Activated CD4-positive, alpha-beta T cell treated with anti-CD3 and anti-CD28 coated beads, Interleukin-2, amount 10 ng/mL, durations not matched to agents 7 days and 5 days (primary cell): ENCODE measurements around the gene RCC2. TPM values are rescaled to one million over a fixed set of nuclear protein-coding genes. Genes with fewer than 3 reads are reported as not detected.

Experiments
- CTCF ChIA-PET: fragments of 350-600 bp; sonication (Branson Sonifier 250); formaldehyde crosslinking; loops from one replicate; lab custom pipeline; 2021; ENCODE audit warnings: antibody characterized with exemption; lab: Charles Lee
- POLR2A ChIA-PET: fragments of 350-600 bp; sonication (Branson Sonifier 250); formaldehyde crosslinking; loops from one replicate; lab custom pipeline; 2021; ENCODE audit warnings: antibody characterized with exemption; lab: Charles Lee
- DNase-seq: peaks from one replicate; pipeline ENCODE4 v3.0.0-alpha.2; 2020
- H3K27ac Mint-ChIP-seq: one replicate; pipeline ENCODE4 v1.8.0; 2021; ENCODE audit warnings: mild to moderate bottlenecking, moderate library complexity, mixed read lengths
- H3K27me3 Mint-ChIP-seq: one replicate; pipeline ENCODE4 v1.8.0; 2021; ENCODE audit warnings: mixed read lengths
- H3K36me3 Mint-ChIP-seq: one replicate; pipeline ENCODE4 v1.8.0; 2021; ENCODE audit warnings: low read depth, mixed read lengths
- H3K4me1 Mint-ChIP-seq: one replicate; pipeline ENCODE4 v1.8.0; 2021; ENCODE audit warnings: mixed read lengths
- H3K4me3 Mint-ChIP-seq: one replicate; pipeline ENCODE4 v1.8.0; 2021; ENCODE audit warnings: mild to moderate bottlenecking, moderate library complexity, mixed read lengths
- H3K9me3 Mint-ChIP-seq: one replicate; pipeline ENCODE4 v1.8.0; 2021; ENCODE audit warnings: mixed read lengths
- total RNA-seq, 2 experiments: library from RNA; stranded (reverse); gene quantifications; one replicate each; pipeline ENCODE4 v1.2.3, GENCODE V29; 2021

RCC2 gene
- total RNA-seq, 2 experiments from 2014 or later = 118 to 121 TPM

DNA sequence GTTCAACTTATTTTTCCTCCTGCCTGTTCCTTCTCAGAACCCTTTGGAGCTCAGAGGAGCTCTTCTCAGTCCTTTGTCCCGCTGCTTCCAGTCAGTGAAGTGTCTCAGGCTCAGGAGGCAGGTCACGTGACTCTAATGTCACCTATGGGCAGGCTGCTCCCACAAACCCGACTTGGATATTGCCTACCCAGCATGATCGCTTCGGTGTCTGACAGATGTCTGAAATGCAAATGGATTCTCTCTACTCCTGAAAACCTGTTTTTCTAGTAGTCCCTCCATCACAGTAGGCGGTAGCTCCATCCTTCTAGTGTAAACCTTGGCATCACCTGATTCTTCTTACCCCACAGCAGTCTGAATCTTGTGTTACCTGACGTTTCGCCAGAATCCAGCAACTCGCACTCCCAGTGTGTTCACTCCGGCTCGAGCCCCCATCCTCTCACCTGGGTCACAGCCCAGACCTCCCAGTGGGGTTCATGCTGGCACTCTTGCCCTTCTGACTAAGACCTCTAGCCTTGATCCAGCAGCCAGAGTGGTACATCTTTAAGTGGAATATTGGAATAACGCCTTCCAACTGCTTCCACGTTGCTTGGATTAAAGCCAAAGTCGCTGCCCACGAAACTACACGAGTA is 62.0 kb downstream of the RCC2 start:
- Mint-ChIP-seq H3K36me3 (no peaks in the 10 kb centered on the region), H3K27ac (no peak overlapping the region), H3K4me3 (no peak overlapping the region), H3K9me3 (no peaks in the 10 kb centered on the region), H3K27me3 (peaks cover 7% of the 10 kb centered on the region), H3K4me1 (no peaks in the 10 kb centered on the region)
- ChIA-PET CTCF (no interaction called here), POLR2A (no interaction called here)
- DNase-seq = no peak

DNA sequence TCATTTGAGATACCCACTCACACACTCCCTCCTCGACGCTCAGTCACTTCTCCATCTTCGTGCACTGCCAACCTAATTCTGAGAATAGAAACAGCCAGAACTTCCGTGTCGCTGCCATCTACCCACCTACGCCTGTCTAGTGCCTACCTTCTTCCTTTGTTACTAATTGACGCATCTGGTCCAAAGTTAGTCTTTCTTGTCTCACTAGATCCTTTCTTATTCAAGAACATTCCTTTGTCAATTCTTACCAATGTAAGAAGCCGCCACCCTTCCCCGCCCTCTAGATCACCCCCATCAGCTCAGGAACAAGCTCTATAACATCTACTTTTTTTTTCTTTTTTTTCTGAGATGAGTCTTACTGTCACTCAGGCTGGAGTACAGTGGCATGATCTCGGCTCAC is 63.8 kb downstream of the RCC2 start:
- Mint-ChIP-seq H3K27ac (no peak overlapping the region), H3K4me1 (no peaks in the 10 kb centered on the region), H3K9me3 (no peaks in the 10 kb centered on the region), H3K27me3 (peaks cover 3% of the 10 kb centered on the region), H3K4me3 (no peak overlapping the region), H3K36me3 (no peaks in the 10 kb centered on the region)
- CTCF ChIA-PET = no interaction called here
- DNase-seq = no peak
- POLR2A ChIA-PET = no interaction called here

DNA sequence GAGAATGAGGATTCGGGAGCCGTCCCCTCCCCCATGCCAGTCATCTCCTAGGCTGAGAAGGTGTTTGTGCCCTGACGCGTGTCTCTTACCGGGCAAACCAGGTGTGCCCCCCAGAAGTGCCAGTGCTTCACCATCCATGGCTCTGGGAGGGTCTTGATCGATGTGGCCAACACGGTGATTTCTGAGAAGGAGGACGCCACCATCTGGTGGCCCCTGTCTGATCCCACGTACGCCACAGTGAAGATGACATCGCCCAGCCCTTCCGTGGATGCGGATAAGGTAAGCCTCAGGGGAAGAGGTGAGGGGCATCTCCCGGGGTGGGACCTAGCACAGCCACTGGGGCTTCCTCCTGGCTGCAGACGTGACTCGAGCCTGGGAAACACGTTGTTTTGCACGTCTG is 66.5 kb downstream of the RCC2 start:
- H3K27me3 Mint-ChIP-seq = peaks cover 4% of the 10 kb centered on the region

DNA sequence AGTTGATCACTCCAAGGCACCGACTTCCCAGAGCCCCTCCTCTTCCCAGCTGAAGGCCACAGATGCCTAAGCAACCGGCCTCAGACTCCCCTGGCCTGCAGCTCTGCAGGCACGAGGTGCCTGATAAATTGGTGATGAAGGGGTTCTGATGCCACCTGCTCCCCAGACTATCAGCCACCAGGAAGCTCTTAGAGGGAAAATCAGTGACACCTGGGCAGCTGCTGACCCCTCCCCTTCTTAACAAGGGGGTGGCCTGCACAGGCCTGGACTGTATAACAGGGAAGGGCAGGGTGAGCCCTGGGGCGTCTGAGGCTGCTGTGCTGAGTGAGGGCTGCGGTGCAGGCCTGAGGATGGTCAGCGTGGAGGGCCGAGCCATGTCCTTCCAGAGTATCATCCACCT is 67.6 kb downstream of the RCC2 start, which contains the start of gene PADI6:
Gene PADI6 (plus strand): TSS at position 301 of the 400 bp plus-strand sequence. CDS start 50 bp downstream, at position 351.
- no peak within 1 kb of the TSS for H3K4me3 Mint-ChIP-seq
- no peaks in the 10 kb centered on the region for H3K36me3 Mint-ChIP-seq
- H3K27me3 Mint-ChIP-seq = peaks cover 2% of the 10 kb centered on the region
- H3K9me3 Mint-ChIP-seq = no peaks in the 10 kb centered on the region
- DNase-seq = no peak
- no peak within 1 kb of the TSS for H3K27ac Mint-ChIP-seq
- H3K4me1 Mint-ChIP-seq = no peaks in the 10 kb centered on the region
- CTCF ChIA-PET = no interaction called here
- POLR2A ChIA-PET = no interaction called here

More for the DNA sequence above, 66.5 kb downstream of the RCC2 start:
- Mint-ChIP-seq H3K4me3 (no peak overlapping the region), H3K9me3 (no peaks in the 10 kb centered on the region), H3K36me3 (no peaks in the 10 kb centered on the region), H3K4me1 (no peaks in the 10 kb centered on the region), H3K27ac (no peak overlapping the region)
- ChIA-PET POLR2A (no interaction called here), CTCF (no interaction called here)
- DNase-seq = no peak

DNA sequence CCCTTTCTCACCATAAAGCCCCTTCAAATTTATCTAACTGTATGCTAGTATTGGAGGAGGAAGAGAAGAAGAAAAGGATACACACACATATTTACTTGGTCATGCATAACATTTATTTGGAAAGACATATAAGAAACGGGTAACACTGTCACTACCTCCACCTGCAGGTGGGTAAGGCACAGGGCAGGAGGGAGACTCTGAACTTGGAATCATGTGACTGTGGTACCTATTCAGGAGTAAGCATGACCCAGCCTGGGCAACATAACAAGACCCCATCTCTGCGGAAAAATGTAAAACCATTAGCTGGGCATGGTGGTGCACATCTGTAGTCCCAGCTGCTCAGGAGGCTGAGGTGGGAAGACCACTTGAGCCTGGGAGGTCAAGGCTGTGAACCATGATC is 68.9 kb downstream of the RCC2 start:
- peaks cover 4% of the 10 kb centered on the region for H3K27me3 Mint-ChIP-seq
- no peak overlapping the region for H3K4me3 Mint-ChIP-seq
- no peaks in the 10 kb centered on the region for H3K4me1 Mint-ChIP-seq
- no peak for DNase-seq
- ChIA-PET POLR2A (no interaction called here), CTCF (no interaction called here)
- no peaks in the 10 kb centered on the region for H3K9me3 Mint-ChIP-seq
- no peak overlapping the region for H3K27ac Mint-ChIP-seq
- no peaks in the 10 kb centered on the region for H3K36me3 Mint-ChIP-seq

DNA sequence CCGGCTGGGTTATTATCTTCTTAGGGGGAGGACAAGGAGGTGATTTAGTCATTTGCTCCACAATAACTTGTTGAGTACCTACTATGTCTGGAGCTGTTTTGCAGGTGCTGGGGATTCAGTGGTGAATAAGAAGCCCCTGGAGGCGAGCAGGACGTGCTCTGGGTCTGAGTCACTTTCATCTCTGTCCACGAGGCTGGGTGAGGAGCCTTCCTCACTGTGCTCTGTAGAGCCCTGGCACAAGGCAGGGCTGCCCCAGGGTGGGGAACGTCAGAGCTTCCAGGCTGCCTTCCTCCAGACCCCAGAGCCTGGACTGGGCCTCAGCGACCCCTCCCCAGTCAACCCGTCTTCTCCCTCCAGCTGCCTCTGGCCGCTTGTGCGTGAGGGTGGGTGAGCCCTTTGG is 70.0 kb downstream of the RCC2 start:
- ChIA-PET POLR2A (no interaction called here), CTCF (no interaction called here)
- peaks cover 4% of the 10 kb centered on the region for H3K27me3 Mint-ChIP-seq
- H3K9me3 Mint-ChIP-seq = peaks cover under 1% of the 10 kb centered on the region
- no peak overlapping the region for H3K27ac Mint-ChIP-seq
- no peak overlapping the region for H3K4me3 Mint-ChIP-seq
- no peaks in the 10 kb centered on the region for H3K4me1 Mint-ChIP-seq
- DNase-seq = no peak
- no peaks in the 10 kb centered on the region for H3K36me3 Mint-ChIP-seq

DNA sequence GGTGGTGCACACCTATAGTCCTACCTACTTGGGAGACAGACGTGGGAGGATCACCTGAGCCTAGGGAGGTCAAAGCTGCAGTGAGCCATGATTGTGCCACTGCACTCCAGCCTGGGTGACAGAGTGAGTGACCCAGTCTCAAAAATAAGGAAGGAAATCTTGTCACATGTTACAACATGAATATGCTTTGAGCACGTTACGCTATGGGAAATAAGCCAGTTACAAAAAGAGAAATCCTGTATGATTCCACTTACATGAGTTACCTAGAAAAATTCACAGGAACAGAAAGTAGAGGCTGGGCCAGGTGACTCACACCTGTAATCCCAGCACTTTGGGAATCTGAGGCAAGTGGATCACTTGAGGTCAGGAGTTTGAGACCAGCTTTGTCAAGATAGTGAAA is 74.2 kb downstream of the RCC2 start:
- no peak overlapping the region for H3K4me3 Mint-ChIP-seq
- peaks cover 6% of the 10 kb centered on the region for H3K27me3 Mint-ChIP-seq
- peaks cover 2% of the 10 kb centered on the region for H3K9me3 Mint-ChIP-seq
- ChIA-PET CTCF (no interaction called here), POLR2A (no interaction called here)
- no peaks in the 10 kb centered on the region for H3K36me3 Mint-ChIP-seq
- H3K4me1 Mint-ChIP-seq = no peaks in the 10 kb centered on the region
- H3K27ac Mint-ChIP-seq = no peak overlapping the region
- DNase-seq = no peak

DNA sequence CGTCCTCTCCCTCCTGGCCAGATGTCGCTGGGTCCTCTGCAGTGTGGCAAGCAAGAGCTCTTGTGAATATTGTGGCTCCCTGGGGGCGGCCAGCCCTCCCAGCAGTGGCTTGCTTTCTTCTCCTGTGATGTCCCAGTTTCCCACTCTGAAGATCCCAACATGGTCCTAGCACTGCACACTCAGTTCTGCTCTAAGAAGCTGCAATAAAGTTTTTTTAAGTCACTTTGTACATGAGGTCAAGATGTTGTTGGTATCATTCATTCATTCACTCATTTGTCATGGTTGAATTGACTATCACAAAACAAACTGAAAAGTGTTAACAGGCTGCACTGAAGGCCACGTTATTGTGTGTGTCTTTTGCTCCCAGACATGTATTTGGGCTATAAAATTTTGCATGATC is 75.7 kb downstream of the RCC2 start:
- ChIA-PET CTCF (no interaction called here), POLR2A (no interaction called here)
- no peaks in the 10 kb centered on the region for H3K4me1 Mint-ChIP-seq

DNA sequence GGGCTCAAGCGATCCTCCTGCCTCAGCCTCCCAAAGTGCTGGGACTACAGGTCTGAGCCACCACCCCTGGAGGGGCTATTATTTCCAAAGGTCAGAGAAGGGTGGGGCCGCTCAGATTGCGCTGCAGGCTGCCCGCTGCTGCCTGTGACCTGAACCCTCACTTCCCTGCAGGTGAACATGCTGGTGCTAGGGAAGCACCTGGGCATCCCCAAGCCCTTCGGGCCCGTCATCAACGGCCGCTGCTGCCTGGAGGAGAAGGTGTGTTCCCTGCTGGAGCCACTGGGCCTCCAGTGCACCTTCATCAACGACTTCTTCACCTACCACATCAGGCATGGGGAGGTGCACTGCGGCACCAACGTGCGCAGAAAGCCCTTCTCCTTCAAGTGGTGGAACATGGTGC is 76.1 kb downstream of the RCC2 start:
- H3K4me1 Mint-ChIP-seq = no peaks in the 10 kb centered on the region
- no peak overlapping the region for H3K27ac Mint-ChIP-seq
- POLR2A ChIA-PET = no interaction called here
- no peak overlapping the region for H3K4me3 Mint-ChIP-seq
- DNase-seq = no peak
- H3K9me3 Mint-ChIP-seq = peaks cover 2% of the 10 kb centered on the region
- CTCF ChIA-PET = interaction anchor here (0.6 kb wide), 1 partner anchor 76 kb away, joined by 4 read pairs; no protein-coding TSS in a partner anchor
- H3K27me3 Mint-ChIP-seq = peaks cover 4% of the 10 kb centered on the region
- no peaks in the 10 kb centered on the region for H3K36me3 Mint-ChIP-seq

More for the DNA sequence above, 75.7 kb downstream of the RCC2 start:
- Mint-ChIP-seq H3K9me3 (peaks cover 2% of the 10 kb centered on the region), H3K27ac (no peak overlapping the region), H3K27me3 (peaks cover 6% of the 10 kb centered on the region), H3K36me3 (no peaks in the 10 kb centered on the region), H3K4me3 (no peak overlapping the region)
- no peak for DNase-seq

DNA sequence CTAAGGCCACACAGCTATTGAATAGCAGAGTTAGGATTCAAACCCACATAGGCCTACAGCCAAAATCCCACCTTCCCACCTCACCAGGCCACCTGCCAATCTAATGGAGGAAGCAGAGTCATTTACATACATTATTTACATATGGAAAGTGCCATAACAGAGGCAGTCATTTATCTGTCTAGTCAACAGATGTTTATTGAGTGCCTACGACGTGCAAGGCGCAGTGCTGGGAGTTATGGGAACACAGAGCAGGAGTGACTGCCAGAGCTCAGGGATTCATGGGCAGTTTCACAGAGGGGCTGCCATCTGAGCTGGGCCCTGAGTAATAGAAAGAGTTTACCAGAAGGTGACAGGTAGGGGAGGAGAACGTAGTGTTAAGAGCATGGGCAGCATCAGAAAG is 77.8 kb downstream of the RCC2 start:
- ChIA-PET CTCF (no interaction called here), POLR2A (no interaction called here)
- peaks cover 1% of the 10 kb centered on the region for H3K4me1 Mint-ChIP-seq
- no peak overlapping the region for H3K4me3 Mint-ChIP-seq
- peaks cover 4% of the 10 kb centered on the region for H3K27me3 Mint-ChIP-seq
- no peak overlapping the region for H3K27ac Mint-ChIP-seq
- H3K9me3 Mint-ChIP-seq = peaks cover 2% of the 10 kb centered on the region
- H3K36me3 Mint-ChIP-seq = no peaks in the 10 kb centered on the region
- no peak for DNase-seq

DNA sequence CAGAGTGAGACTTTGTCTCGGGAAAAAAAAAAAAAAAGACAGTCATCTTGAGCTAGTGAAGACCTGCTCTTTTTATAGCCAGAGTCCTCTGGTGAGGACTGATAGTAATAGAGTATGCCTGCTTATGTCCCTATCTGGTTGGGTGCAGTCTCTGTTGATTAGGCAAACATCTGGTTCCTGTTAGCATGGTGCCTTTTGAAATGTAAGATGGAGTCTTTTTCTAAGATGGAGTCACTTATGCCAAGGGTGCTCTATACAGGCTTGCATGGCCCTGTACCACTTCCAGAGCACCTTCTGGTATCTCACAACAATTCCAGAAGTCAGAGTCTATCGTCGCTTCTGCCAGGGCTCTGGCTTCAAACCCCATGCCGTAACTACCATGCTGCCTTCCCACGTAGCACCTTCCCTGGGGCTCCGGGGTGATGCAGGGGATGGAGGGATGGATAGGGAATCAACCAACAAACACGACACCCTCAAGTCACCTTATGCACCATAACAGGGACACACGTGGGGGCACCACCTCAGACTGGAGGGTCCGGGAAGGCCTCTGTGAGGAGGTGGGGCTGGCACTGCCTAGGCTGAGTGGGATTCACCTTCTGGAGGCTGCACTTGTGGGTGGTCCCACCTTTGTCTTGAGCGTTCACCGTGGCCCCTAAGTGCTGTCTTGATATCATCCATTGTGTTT is 79.1 kb downstream of the RCC2 start:
- H3K4me1 Mint-ChIP-seq = peaks cover 6% of the 10 kb centered on the region
- no peaks in the 10 kb centered on the region for H3K36me3 Mint-ChIP-seq
- no peak for DNase-seq
- POLR2A ChIA-PET = no interaction called here
- CTCF ChIA-PET = no interaction called here
- peaks cover 2% of the 10 kb centered on the region for H3K9me3 Mint-ChIP-seq
- H3K4me3 Mint-ChIP-seq = no peak overlapping the region
- H3K27me3 Mint-ChIP-seq = peaks cover 2% of the 10 kb centered on the region
- H3K27ac Mint-ChIP-seq = no peak overlapping the region

DNA sequence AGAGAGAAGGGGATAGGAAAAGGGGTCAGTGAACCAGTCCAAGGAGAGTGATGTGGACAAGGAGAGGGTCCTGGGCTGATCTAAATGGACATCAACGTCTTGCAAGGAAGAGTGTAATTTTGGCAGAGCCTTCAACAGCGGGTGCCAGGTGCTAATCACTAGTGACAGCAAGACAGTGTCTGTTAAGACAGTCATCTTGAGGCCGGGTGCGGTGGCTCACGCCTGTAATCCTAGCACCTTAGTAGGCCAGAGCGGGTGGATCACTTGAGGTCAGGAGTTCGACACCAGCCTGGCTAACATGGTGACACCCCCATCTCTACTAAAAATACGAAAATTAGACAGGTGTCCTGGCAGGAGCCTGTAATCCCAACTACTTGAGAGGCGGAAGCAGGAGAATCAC is 79.7 kb downstream of the RCC2 start:
- ChIA-PET CTCF (interaction anchor here (0.6 kb wide), 1 partner anchor 44 kb away, joined by 3 read pairs; no protein-coding TSS in a partner anchor), POLR2A (no interaction called here)
- Mint-ChIP-seq H3K4me1 (peaks cover 6% of the 10 kb centered on the region), H3K27ac (no peak overlapping the region), H3K27me3 (peaks cover 2% of the 10 kb centered on the region), H3K36me3 (no peaks in the 10 kb centered on the region), H3K4me3 (no peak overlapping the region), H3K9me3 (peaks cover 2% of the 10 kb centered on the region)
- DNase-seq = no peak

DNA sequence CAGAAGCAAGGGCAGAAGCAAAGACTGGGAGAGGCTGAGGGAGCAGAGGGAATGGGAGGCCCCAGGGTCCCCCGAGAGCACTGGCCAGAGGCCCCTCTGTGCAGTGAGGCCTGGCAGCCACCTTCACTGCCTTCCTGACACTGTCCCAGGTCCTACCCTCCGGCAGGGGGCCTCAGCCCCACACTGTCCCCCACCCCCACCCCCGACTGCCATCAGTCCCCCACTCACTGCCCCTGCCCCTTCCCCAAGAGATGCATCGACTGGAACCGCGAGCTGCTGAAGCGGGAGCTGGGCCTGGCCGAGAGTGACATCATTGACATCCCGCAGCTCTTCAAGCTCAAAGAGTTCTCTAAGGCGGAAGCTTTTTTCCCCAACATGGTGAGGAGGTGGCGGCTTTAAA is 80.4 kb downstream of the RCC2 start:
- H3K9me3 Mint-ChIP-seq = no peaks in the 10 kb centered on the region
- H3K27me3 Mint-ChIP-seq = no peaks in the 10 kb centered on the region
- no peak overlapping the region for H3K4me3 Mint-ChIP-seq
- H3K4me1 Mint-ChIP-seq = peaks cover 6% of the 10 kb centered on the region
- ChIA-PET CTCF (interaction anchor here (0.6 kb wide), 1 partner anchor 45 kb away, joined by 3 read pairs; no protein-coding TSS in a partner anchor), POLR2A (no interaction called here)
- H3K27ac Mint-ChIP-seq = no peak overlapping the region
- no peak for DNase-seq
- no peaks in the 10 kb centered on the region for H3K36me3 Mint-ChIP-seq
